ENCODE measurements around the gene HMOX1. TPM values are rescaled to one million over a fixed set of nuclear protein-coding genes. Genes with fewer than 3 reads are reported as not detected.

The HMOX1 gene
- total RNA-seq, 1 experiment from 2014 or later: 26.4 TPM

GRCh38 chr22:35376728-35377472 is 4.0 kb upstream of the HMOX1 start:
- Histone ChIP-seq H3K36me3 (ENCODE audit: control insufficient read depth in 1 of 2, insufficient read depth in 2 of 2, low read length in 2 of 2) (no peaks in the 10 kb centered on the region), H3K4me1 (ENCODE audit: control insufficient read depth in 1 of 2, insufficient read depth in 2 of 2, low read length in 2 of 2) (peaks cover 37 to 78% of the 10 kb centered on the region in 2 experiments), H3K4me3 (replicated peaks in 1 of 2; ENCODE audit: low read depth in 1 of 2, low read length in 2 of 2) (peak overlapping the region in 1 of 2 experiments; percentile 18; a peak in 3 of 4 replicates), H3K9me3 (ENCODE audit: control insufficient read depth in 1 of 2, insufficient read depth in 1 of 2, low read depth in 1 of 2, low read length in 2 of 2) (no peaks in the 10 kb centered on the region), H3K9me2 (ENCODE audit: insufficient read depth) (no peaks in the 10 kb centered on the region), H2AFZ (ENCODE audit: low read depth, low read length, poor library complexity, severe bottlenecking) (no peak overlapping the region), H4K20me1 (ENCODE audit: insufficient read depth) (no peaks in the 10 kb centered on the region), H3K27ac (ENCODE audit: low read depth, low read length) (peak overlapping the region; percentile 82), H3K9ac (ENCODE audit: low read length) (peak overlapping the region; percentile 64), H3K79me2 (ENCODE audit: insufficient read depth, low read length) (peaks cover 6% of the 10 kb centered on the region), H3K4me2 (ENCODE audit: low read length) (peak overlapping the region; percentile 64), H3K27me3 (ENCODE audit: insufficient read depth, low read length) (no peaks in the 10 kb centered on the region)
- RAD21 ChIA-PET (ENCODE audit: low non-redundant PET in 1 of 2, low total read pairs in 2 of 2, uncharacterized antibody in 2 of 2, unreplicated experiment in 2 of 2): no interaction called here
- DNase-seq (ENCODE audit: low read depth, low spot score) (peak; percentile 83), ATAC-seq (peak; percentile 27)
- CTCF ChIA-PET: no interaction called here
- intact Hi-C loops (cut with micrococcal nuclease): loop anchor here (10.0 kb wide), 1 partner anchor 458 kb away; no protein-coding TSS in a partner anchor
- POLR2A ChIA-PET: no interaction called here
- no TSS peak for BruUV-seq (replicated peaks)
- no peak for TF ChIP-seq POLR2A (IDR thresholded peaks at IDR 0.05; ENCODE audit: borderline replicate concordance, extremely low read depth, insufficient read depth, insufficient read length)
- TF ChIP-seq ZBTB33 (IDR thresholded peaks at IDR 0.05; ENCODE audit: extremely low read depth, insufficient replicate concordance, low read length): no peak
- 0 out of 2 replicates have a peak, but pooled peaks have one; percentile 9 for TF ChIP-seq ZFX (IDR thresholded peaks at IDR 0.05)
- TF ChIP-seq TCF7L2 (IDR thresholded peaks at IDR 0.05; ENCODE audit: borderline replicate concordance, extremely low read depth, insufficient read depth, insufficient read length): peak; percentile 66
- no peak for TF ChIP-seq REST (IDR thresholded peaks at IDR 0.05; ENCODE audit: low read depth)
- TF ChIP-seq EGR1 (IDR thresholded peaks at IDR 0.05; ENCODE audit: low read depth): peak; percentile 71; the same call in 1 of the 2 replicates
- peak; percentile 11; the same call in 1 of the 2 replicates for TF ChIP-seq JUND (IDR thresholded peaks at IDR 0.05)
- peak; percentile 93 for TF ChIP-seq ATF3 (IDR thresholded peaks at IDR 0.05)
- peak; percentile 33; the same call in 1 of the 2 replicates for TF ChIP-seq POLR2AphosphoS5 (IDR thresholded peaks at IDR 0.05; ENCODE audit: low read depth, low read length)
- TF ChIP-seq SP1 (IDR thresholded peaks at IDR 0.05; ENCODE audit: low read depth): peak; percentile 84
- peak; percentile 79 for TF ChIP-seq SIN3A (IDR thresholded peaks at IDR 0.05; ENCODE audit: low read depth)
- no peak; the same call in 1 of the 2 replicates for TF ChIP-seq ELF1 (IDR thresholded peaks at IDR 0.05; ENCODE audit: borderline replicate concordance, low read depth)
- TF ChIP-seq CEBPB (IDR thresholded peaks at IDR 0.05; ENCODE audit: low read depth): peak; percentile 96
- TF ChIP-seq SRF (IDR thresholded peaks at IDR 0.05; ENCODE audit: low read depth): no peak
- TF ChIP-seq EZH2phosphoT487 (IDR thresholded peaks at IDR 0.05; ENCODE audit: borderline replicate concordance): no peak
- peak; percentile 30 for TF ChIP-seq YY1 (IDR thresholded peaks at IDR 0.05; ENCODE audit: extremely low read depth, insufficient replicate concordance, low read depth, low read length)
- TF ChIP-seq RAD21 (IDR thresholded peaks at IDR 0.05; ENCODE audit: low read depth): no peak
- TF ChIP-seq CBX3 (IDR thresholded peaks at IDR 0.05; ENCODE audit: low read depth): peak; percentile 72; the same call in 1 of the 2 replicates
- TF ChIP-seq, protein P1, sequence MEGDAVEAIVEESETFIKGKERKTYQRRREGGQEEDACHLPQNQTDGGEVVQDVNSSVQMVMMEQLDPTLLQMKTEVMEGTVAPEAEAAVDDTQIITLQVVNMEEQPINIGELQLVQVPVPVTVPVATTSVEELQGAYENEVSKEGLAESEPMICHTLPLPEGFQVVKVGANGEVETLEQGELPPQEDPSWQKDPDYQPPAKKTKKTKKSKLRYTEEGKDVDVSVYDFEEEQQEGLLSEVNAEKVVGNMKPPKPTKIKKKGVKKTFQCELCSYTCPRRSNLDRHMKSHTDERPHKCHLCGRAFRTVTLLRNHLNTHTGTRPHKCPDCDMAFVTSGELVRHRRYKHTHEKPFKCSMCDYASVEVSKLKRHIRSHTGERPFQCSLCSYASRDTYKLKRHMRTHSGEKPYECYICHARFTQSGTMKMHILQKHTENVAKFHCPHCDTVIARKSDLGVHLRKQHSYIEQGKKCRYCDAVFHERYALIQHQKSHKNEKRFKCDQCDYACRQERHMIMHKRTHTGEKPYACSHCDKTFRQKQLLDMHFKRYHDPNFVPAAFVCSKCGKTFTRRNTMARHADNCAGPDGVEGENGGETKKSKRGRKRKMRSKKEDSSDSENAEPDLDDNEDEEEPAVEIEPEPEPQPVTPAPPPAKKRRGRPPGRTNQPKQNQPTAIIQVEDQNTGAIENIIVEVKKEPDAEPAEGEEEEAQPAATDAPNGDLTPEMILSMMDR (IDR thresholded peaks at IDR 0.05 in 2 of 3, conservative IDR thresholded peaks at IDR 0.05 in 1 of 3; ENCODE audit: borderline replicate concordance in 1 of 3, insufficient read depth in 1 of 3, low read depth in 2 of 3, low read length in 2 of 3): no peak
- no peak for TF ChIP-seq EZH2 (IDR thresholded peaks at IDR 0.05)

Data from HCT116 (cell line).